Cardiac muscle cell (in vitro differentiated cells and primary cell): ENCODE measurements around the gene ABCF1. TPM values are rescaled to one million over a fixed set of nuclear protein-coding genes. Genes with fewer than 3 reads are reported as not detected.

ENCODE experiments used
- DNase-seq, 2 donors: peaks; one replicate each; pipeline versions ENCODE4 v3.0.0 to v3.0.0-alpha.2; 2010 to 2017; ENCODE audit warnings: low read depth in 1 of 2, low spot score in 1 of 2
- H3K27ac ChIP-seq: fragments of 200-600 bp; sonication (generic); 2 replicates; pipeline ENCODE4 v1.5.1; 2016
- H3K27me3 ChIP-seq: fragments of 200-600 bp; sonication (generic); 2 replicates; pipeline ENCODE4 v1.6.0; 2016; ENCODE audit warnings: control low read depth
- H3K36me3 ChIP-seq: fragments of 200-600 bp; sonication (generic); 2 replicates; pipeline ENCODE4 v1.5.1; 2016; ENCODE audit warnings: control low read depth
- H3K4me1 ChIP-seq: fragments of 200-600 bp; sonication (generic); 2 replicates; pipeline ENCODE4 v1.8.1; 2017; ENCODE audit warnings: low read depth, mild to moderate bottlenecking, mixed run types
- H3K4me3 ChIP-seq: fragments of 200-600 bp; sonication (generic); 2 replicates; pipeline ENCODE4 v1.5.1; 2016; ENCODE audit warnings: mild to moderate bottlenecking
- H3K9me3 ChIP-seq: fragments of 200-600 bp; sonication (generic); 2 replicates; pipeline ENCODE4 v1.5.1; 2017; ENCODE audit warnings: low read depth, mild to moderate bottlenecking, control low read depth
- polyA plus RNA-seq: library from polyadenylated mRNA; unstranded; fragments of >200 nt; fragmentation: Nextera tagmentation; extraction: Ambion mirVana; gene quantifications from 2 replicates; pipeline ENCODE4 v1.2.1, GENCODE V29; 2016
- total RNA-seq: library from RNA; depleted of rRNA; stranded (reverse); fragments of >200 nt; gene quantifications from 2 replicates; pipeline ENCODE4 v1.2.3, GENCODE V29; 2016
- TF ChIP-seq, protein P1 (sequence below): IDR thresholded peaks from 2 replicates; pipeline ENCODE4 v1.5.1; 2012; ENCODE audit warnings: low read depth, mild to moderate bottlenecking, low read length

Gene ABCF1
- total and polyA plus RNA-seq, 2 experiments from 2014 or later = 52.5 to 54.4 TPM

DNA sequence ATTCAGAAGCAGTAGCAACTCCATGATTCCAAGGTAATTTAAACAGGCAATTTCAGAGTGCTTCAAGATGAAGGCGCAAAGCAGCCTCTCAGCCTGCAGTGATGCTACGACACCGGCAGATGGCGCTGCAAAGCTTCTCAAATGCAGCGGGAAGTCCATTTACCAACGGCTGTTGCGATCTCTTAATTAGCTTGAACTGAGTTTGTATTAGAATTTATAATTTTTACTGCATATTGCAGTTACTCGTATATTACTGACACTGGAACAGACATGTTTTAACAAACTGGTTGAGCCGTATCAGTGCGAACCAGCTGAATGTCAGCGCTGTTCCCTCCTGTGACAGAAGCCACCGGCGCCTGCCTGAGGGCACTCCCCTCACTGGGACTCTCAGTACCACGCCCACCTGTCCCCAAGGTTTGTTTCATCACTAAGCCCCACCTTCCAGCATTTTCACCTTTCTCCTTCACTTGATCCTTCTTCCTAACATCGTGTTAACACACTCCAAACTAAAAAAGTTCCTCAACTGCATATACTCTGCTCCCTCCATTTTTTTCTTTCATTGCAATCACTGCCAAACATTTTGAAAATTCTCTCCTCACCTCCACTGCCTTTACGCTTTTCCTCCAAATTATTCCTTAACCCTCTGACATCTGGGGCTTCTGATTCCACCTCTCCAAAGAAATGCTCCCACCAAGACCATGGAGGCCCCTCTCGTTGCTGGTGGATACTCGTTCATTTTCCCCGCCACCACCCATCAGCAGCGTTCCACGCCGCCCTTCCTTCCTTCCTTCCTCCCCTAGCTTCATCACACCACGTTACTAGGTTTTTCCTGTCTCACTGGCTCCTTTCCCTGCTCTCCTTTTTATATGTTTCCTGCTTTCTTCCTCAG, 29.5 kb upstream of the ABCF1 start:
- Histone ChIP-seq H3K4me1 (no peaks in the 10 kb centered on the region), H3K9me3 (no peaks in the 10 kb centered on the region), H3K36me3 (peaks cover 6% of the 10 kb centered on the region), H3K27ac (no peak overlapping the region), H3K27me3 (no peaks in the 10 kb centered on the region), H3K4me3 (peak overlapping the region; percentile 39)
- DNase-seq = peak; percentile 86 to 92
- TF ChIP-seq, protein P1, sequence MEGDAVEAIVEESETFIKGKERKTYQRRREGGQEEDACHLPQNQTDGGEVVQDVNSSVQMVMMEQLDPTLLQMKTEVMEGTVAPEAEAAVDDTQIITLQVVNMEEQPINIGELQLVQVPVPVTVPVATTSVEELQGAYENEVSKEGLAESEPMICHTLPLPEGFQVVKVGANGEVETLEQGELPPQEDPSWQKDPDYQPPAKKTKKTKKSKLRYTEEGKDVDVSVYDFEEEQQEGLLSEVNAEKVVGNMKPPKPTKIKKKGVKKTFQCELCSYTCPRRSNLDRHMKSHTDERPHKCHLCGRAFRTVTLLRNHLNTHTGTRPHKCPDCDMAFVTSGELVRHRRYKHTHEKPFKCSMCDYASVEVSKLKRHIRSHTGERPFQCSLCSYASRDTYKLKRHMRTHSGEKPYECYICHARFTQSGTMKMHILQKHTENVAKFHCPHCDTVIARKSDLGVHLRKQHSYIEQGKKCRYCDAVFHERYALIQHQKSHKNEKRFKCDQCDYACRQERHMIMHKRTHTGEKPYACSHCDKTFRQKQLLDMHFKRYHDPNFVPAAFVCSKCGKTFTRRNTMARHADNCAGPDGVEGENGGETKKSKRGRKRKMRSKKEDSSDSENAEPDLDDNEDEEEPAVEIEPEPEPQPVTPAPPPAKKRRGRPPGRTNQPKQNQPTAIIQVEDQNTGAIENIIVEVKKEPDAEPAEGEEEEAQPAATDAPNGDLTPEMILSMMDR = peak; percentile 98

GRCh38 chr6:30542404-30542725, 28.9 kb upstream of the ABCF1 start:
- peaks cover 9% of the 10 kb centered on the region for H3K36me3 ChIP-seq
- H3K27me3 ChIP-seq = no peaks in the 10 kb centered on the region
- H3K4me1 ChIP-seq = no peaks in the 10 kb centered on the region
- no peaks in the 10 kb centered on the region for H3K9me3 ChIP-seq
- H3K27ac ChIP-seq = no peak overlapping the region
- no peak overlapping the region for H3K4me3 ChIP-seq
- DNase-seq = no peak
- TF ChIP-seq, protein P1 = no peak

GRCh38 chr6:30542915-30543314, 28.3 kb upstream of the ABCF1 start:
- Histone ChIP-seq H3K27me3 (no peaks in the 10 kb centered on the region), H3K27ac (no peak overlapping the region), H3K4me3 (no peak overlapping the region), H3K9me3 (no peaks in the 10 kb centered on the region), H3K4me1 (no peaks in the 10 kb centered on the region), H3K36me3 (peaks cover 9% of the 10 kb centered on the region)
- peak in 1 of 2 donors; percentile 13 for DNase-seq
- TF ChIP-seq, protein P1 = peak; percentile 5

GRCh38 chr6:30543821-30544220, 27.4 kb upstream of the ABCF1 start:
- TF ChIP-seq, protein P1 = no peak
- Histone ChIP-seq H3K27ac (no peak overlapping the region), H3K36me3 (peaks cover 15% of the 10 kb centered on the region), H3K4me3 (no peak overlapping the region), H3K4me1 (no peaks in the 10 kb centered on the region), H3K27me3 (no peaks in the 10 kb centered on the region), H3K9me3 (no peaks in the 10 kb centered on the region)
- no peak for DNase-seq

GRCh38 chr6:30544666-30545272, 26.5 kb upstream of the ABCF1 start:
- Histone ChIP-seq H3K4me3 (no peak overlapping the region), H3K27ac (no peak overlapping the region), H3K9me3 (no peaks in the 10 kb centered on the region), H3K27me3 (no peaks in the 10 kb centered on the region), H3K4me1 (no peaks in the 10 kb centered on the region), H3K36me3 (peaks cover 20% of the 10 kb centered on the region)
- peak; percentile 48 to 78 for DNase-seq
- TF ChIP-seq, protein P1 = peak; percentile 85
